Activated gamma-delta T cell (primary cell): ENCODE measurements around the gene ARHGAP1.
A peak's percentile ranks its signal among the peaks of the same experiment; 100 is the strongest.

Experiments
- DNase-seq: peaks from one replicate; lab custom pipeline; 2025; lab: John Stamatoyannopoulos, UW
- total RNA-seq, 2 donors: gene quantifications; one replicate each; lab custom pipeline; 2026; lab: John Stamatoyannopoulos, UW

The ARHGAP1 gene
- 50.0 to 66.7 reads per million in 2 donors for total RNA-seq

GRCh38 chr11:46700241-46701077 is at the start of gene ARHGAP1, which contains the start of gene ZNF408:
ARHGAP1 (minus strand) TSS chr11:46700619; CDS start chr11:46696107, 4,512 bp downstream.
ZNF408 (plus strand) TSS chr11:46701031; CDS start chr11:46701048, 17 bp downstream.
- DNase-seq = peak; percentile 78

GRCh38 chr11:46747150-46747549 is 46.7 kb upstream of the ARHGAP1 start:
- DNase-seq = no peak

DNA sequence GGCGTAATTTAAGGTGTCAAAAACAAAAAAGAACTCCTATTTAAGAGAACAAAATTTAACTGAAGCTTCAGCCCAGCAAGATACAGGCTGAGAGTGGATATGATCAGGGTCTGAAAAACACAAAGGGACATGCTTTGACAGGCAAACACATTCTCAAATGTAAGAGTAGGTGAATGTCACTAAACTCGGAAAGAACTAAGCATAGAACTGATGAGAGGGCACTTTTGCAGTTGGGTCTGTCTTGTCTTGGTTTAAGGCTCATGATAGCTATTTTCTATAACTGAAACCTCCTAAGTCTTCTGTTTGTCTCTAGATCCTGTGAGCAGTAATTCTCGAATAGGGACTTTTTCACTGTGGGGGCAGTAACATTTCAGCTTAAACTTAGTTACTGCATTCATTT is 45.6 kb upstream of the ARHGAP1 start:
- no peak for DNase-seq

GRCh38 chr11:46745328-46745727 is 44.9 kb upstream of the ARHGAP1 start:
- DNase-seq = no peak

DNA sequence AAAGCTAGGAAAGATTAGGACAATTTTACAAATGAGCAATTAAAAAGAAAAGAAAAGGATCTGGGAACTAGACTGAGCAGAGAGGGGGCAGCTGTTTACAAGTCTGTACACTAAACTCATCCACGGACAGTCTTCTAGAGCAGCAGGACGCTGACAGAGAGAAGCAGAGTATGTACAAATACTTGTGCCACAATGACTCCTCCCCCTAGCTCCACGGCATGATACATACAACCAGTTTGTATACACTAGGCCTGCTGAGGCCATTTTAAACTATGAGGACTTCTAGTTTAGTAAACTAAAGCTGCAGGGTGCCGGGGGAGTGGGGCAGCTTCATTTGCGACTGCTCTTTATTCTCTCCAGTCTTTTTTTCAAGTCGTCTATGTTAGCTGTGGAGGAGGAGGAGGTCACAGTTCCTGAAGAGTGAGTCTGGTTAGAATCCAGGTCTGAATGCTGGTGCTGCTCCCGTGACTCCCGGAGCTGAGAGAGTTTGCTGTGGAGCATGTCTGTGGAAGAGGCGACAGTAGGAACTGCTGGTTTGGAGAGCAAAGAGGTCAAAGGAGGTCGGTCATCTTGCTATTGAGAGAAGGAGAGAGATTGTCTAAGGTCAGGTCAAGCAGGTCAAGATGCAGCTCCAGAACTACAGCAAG is 43.4 kb upstream of the ARHGAP1 start:
- no peak for DNase-seq

DNA sequence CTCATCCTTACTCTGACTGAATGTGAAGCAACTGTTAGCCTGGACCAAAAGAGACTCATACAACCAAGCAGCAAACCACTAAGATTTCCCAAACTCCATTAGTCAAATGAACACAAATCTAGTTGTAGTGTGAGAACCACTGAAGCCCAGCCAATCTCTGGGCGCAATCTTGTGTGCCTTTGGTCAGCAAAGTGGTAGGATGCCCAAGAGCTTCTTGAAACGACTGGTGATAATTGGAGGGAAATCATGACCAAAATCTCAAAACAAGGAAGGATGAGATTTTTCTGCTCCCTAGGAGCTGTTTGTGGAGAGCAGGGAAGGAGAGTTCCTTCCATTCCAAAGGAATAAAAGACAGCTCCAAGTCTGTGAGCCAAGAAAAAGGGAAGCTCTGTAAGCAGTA is 42.6 kb upstream of the ARHGAP1 start:
- no peak for DNase-seq

- DNase-seq = no peak
These were observed 41.4 kb upstream of the ARHGAP1 start for GRCh38 chr11:46741600-46742484.

DNA sequence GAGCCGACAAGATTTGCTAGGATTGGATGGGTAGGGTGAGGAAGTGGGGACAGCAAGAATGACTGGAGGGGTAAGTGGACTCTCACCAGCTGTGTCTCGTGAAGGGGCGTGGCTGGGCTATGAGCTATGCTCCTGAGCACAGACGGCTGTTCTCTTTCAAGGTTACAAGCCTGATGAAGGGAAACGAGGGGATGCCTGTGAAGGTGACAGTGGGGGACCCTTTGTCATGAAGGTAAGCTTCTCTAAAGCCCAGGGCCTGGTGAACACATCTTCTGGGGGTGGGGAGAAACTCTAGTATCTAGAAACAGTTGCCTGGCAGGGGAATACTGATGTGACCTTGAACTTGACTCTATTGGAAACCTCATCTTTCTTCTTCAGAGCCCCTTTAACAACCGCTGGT is 38.5 kb upstream of the ARHGAP1 start:
- no peak for DNase-seq

GRCh38 chr11:46737699-46738098 is 37.3 kb upstream of the ARHGAP1 start:
- DNase-seq = no peak

DNA sequence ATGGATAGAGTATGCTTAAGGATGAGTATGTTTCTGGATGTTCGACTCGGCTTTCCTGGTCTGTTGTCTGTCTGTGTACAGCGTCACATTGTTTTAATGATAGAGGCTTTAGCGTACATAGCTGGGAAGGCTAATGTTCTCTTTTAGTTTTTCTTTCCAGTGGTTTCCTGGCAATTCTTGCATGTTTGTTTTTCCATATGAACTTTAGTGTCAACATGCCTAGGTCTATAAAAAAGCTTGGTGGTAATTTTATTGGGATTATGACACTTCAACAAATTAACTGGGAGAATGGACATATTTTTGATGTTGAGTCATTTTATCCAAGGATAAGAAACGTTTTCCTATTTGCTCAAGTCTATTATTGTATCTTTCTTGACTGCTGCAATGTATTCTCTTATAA is 36.2 kb upstream of the ARHGAP1 start:
- DNase-seq = no peak

- DNase-seq = no peak
These were observed 35.7 kb upstream of the ARHGAP1 start for GRCh38 chr11:46736146-46736545.

DNA sequence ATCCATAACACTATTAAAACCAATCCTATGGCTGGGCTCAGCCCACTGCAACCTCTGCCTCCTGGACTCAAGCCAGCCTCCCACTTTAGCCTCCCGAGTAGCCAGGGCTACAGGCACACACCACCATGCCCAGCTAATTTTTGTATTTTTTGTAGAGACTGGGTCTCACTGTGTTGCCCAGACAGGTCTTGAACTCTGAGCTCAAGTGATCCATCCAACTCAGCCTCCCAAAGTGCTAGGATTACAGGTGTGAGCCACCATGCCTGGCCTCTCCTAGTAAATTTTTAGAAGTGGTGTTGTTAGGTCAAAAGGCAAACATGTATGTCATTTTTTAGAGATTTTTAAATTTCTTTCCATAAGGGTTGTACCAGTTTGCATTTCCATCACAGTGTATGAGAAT is 32.8 kb upstream of the ARHGAP1 start:
- no peak for DNase-seq

DNA sequence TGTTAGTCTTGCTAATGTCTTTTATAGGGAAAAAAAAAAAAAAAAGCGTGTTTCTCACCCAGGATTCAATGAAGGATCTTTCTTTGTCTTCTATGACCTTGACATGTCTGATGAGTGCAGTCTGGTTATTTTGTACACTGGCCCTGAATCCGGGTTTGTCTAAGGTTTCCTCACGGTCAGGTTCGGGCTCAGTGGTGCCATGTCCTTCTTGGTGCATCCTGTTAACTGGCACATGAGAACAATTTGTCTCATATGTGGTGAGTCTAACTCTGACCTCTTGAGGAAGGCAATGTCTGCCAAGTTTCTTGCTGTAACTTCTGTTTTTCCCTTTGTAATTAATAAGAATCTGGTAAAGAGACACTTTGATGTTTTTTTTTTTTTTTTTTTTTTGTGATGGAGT is 31.1 kb upstream of the ARHGAP1 start:
- DNase-seq = no peak

DNA sequence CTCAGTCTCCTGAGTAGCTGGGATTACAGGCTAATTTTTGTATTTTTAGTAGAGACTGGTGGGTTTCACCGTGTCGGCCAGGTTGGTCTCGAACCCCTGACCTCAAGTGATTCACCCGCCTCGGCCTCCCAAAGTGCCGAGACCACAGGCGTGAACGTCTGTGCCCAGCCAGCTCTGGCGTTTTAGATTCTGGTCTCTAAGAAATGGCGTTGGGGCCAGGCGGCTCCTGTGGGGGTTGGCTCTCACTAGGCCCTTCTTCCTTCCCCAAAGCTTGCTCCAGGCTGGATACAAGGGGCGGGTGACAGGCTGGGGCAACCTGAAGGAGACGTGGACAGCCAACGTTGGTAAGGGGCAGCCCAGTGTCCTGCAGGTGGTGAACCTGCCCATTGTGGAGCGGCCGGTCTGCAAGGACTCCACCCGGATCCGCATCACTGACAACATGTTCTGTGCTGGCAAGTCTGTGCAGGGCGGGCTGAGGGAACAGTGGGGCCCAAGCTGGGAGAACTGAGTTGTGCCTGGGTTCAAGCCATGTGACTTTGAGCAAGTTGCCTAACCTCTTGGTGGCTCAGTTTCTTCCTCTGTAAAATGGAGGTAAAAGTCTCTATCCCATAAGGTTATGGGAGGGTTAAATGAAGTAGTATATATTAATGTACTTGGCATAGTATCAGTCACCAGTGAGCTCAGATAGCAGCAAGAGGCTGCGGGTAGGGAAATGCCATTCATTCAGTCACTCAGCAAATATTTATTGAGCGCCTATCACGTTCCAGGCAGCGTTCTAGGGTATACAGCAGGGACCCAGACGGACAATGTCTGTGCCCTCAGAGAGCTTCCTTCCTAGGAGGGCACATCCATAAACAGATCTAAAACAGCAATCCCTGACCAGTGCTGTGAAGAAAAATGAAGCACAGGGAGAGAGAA is 28.9 kb upstream of the ARHGAP1 start:
- DNase-seq = no peak

GRCh38 chr11:46728659-46729040 is 28.2 kb upstream of the ARHGAP1 start:
- DNase-seq = no peak

DNA sequence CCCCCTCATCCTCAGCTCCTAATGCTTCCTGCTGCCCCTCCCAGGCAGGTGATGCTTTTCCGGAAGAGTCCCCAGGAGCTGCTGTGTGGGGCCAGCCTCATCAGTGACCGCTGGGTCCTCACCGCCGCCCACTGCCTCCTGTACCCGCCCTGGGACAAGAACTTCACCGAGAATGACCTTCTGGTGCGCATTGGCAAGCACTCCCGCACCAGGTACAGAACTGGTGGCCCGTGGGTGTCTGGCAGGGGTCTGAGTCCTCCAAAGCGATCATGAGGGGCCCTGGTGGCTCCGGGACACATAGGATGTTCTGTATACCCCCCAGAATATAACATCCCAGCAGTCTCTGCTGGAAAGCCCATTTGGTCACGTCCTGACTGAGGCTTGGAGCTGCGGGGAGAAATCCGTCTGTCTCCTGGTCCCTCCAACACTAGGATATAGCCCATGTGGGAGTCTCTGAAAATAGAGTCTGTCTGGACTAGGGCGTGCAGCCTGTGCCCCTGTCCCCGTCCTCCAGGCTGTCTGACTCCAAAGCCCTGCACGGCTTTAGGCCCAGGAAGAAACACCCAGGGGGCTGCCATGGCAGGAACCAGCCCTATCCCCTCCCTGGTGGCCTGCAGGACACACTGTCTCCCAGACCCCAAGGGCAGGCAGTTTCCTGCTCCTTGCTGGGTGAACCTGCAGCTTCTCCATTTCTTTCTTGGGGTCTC is 27.7 kb upstream of the ARHGAP1 start:
- DNase-seq = no peak

- DNase-seq = no peak
These were observed 25.9 kb upstream of the ARHGAP1 start for GRCh38 chr11:46726206-46726862.

DNA sequence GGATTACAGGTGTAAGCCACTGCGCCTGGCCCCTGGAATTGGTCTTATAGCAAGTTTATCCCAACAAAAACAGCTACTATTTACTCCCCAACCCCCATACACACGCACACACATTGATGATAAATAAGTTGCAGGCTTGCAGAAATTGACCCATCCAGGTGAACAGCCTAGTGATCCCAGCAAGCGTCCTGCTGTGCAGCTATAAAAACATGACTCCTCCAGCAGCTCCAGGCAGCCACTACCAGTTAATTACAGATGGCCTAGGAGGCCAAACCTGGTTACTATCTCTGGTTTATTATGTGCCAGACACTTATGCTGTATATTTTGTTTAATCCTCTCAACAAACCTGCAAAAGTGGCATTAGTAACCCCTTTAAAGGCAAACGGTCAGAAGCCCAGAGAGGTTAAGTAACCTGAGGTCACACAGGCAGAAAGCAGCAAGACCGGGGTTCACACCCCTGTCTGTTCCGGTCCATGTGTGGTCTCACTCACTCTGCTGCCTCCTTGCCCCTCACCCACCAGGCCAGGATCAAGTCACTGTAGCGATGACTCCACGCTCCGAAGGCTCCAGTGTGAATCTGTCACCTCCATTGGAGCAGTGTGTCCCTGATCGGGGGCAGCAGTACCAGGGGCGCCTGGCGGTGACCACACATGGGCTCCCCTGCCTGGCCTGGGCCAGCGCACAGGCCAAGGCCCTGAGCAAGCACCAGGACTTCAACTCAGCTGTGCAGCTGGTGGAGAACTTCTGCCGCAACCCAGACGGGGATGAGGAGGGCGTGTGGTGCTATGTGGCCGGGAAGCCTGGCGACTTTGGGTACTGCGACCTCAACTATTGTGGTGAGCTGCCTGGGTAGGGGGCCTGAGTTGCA is 25.2 kb upstream of the ARHGAP1 start:
- no peak for DNase-seq

- no peak for DNase-seq
These were observed 23.7 kb upstream of the ARHGAP1 start for GRCh38 chr11:46724088-46724487.
